Measurements from ENCODE around the gene RIT2.

The RIT2 gene

GRCh38 chr18:42706029-42706608 is 409.4 kb downstream of the RIT2 start:
- no peaks in the 10 kb centered on the region for H3K36me3 ChIP-seq (ENCODE audit: control insufficient read depth, insufficient read depth, low read length)
- 92 to 100% methylated on average over 1 of the region's 4 CpGs for WGBS, 2 experiments (ENCODE audit: insufficient coverage in 2 of 2)
- H3K9me3 ChIP-seq (ENCODE audit: control insufficient read depth, low read length), result no peaks in the 10 kb centered on the region
- H3K4me1 ChIP-seq (ENCODE audit: control insufficient read depth, insufficient read depth, low read length, poor library complexity, severe bottlenecking), result no peaks in the 10 kb centered on the region
- no peak overlapping the region for H3K4me3 ChIP-seq (ENCODE audit: extremely low read depth, insufficient read depth, low read length, poor library complexity, severe bottlenecking)
- no peak overlapping the region for H3K27ac ChIP-seq (ENCODE audit: low read depth, low read length, severe bottlenecking)

Data from mesodermal cell (in vitro differentiated cells).